Dermis blood vessel endothelial cell (primary cell): Measurements from ENCODE around the gene AQP5. TPM values are rescaled to one million over a fixed set of nuclear protein-coding genes. Genes with fewer than 3 reads are reported as not detected.
"Not testable (repeated sequence)": the region's sequence is repeated elsewhere in the genome, so short reads cannot be mapped to it uniquely, and the experiment has no call there.

Source experiments
- DNase-seq: peaks from one replicate; pipeline ENCODE4 v3.0.0; 2010
- total RNA-seq: library from RNA; depleted of rRNA; stranded (reverse); fragments of >200 nt; gene quantifications from 2 replicates; pipeline ENCODE4 v1.2.3, GENCODE V29; 2014

AQP5 gene
- total RNA-seq, 1 donor from 2014 or later: 1.4 TPM

DNA sequence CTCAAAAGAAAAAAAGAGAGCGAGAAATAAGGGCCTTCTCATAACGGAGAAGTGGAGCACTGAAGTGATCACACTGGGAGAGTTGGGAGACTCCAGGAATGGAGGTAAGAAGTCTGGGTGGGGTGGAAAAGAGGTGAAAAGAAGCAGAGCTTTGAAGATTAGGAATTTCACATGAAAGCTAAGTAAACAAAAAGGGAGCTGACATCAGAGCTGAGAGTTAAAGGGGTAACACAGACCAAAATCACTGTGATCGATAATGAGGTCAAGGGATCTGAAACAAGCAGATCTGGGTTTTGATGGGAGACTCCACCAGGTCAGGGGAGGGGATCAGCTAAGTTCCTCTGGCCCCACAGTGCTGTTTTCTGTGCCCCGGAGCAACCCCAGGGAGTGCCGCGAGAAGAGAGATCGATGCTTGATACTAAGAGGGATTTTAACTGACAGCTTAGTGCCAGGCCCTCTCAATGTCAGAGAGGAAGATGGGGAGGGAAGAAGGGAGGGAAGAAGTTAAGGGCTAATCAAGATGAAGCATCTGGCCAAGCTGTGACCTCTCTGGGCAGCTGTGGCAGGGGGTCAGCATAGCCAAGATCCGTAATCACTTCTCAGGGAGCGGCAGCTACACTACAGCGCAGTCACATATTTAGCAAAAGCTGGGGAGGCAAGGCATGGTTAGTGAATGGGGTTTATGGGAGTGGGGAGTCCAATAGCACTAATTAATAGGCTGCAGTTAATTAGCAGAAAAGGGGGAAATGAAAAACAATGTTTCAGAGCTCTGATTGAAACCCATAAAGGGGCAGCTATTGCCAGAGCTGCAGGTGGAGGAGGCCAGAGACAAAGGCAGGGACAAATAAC, 19.1 kb downstream of the AQP5 start:
- DNase-seq: no peak

DNA sequence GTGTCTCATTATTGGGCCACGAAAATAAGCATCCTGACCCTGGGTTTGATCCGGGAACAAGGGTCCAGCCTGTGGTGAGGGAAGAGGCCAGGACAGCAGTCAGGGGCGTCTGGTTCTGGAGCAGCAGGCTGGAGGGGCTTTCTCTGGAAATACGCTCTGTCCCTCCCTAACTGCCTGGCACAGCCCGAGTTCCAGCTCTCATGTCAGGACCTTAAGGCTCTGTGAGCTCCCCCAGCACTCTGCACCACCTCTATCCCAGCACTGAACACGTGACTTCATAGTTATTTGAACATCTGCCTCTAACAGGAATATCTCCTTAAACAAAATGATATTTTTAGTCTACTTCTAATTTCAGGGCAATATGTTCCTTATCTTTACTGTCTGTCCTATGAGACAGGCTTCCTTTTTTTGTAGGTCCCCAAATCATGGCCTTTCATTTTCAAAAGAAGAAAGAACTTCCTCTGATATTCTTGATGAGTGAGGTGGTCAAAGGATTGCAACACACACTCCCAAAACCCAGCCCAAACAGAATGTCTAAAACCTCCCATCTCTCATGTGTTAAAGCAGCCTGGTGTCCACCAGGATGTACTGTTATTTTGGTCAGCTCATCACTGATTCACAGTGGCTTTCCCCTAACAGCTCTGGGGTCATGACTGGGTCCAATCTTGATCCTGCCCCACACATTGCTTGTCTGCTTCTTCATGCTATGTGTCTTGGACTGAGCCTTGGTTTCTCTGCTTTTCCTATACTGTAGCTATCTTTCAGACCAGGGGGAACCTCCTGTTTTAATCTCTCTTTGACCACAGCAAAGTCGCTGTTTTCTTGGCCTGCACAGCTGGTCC, 20.8 kb downstream of the AQP5 start:
- DNase-seq: no peak

DNA sequence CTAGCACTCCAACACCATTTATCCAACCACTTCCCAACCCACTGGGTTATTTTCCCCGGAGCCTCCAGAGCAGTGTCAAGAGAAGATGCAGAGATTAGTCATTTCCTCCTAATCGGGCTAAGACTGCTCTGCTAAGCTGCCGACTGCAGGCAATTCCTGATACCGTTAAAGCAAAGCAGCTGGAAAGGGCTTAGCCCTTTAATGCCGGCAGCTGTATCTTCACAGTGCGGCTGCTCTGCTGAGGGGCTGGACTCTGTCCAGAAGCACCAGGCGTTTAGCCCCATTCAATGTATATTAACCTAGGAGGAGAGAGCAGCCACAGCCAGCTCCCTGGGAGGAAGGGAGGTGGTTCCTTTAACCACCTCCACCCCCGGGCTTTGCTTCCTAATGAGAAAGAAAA, 22.2 kb downstream of the AQP5 start:
- DNase-seq: peak; percentile 91

DNA sequence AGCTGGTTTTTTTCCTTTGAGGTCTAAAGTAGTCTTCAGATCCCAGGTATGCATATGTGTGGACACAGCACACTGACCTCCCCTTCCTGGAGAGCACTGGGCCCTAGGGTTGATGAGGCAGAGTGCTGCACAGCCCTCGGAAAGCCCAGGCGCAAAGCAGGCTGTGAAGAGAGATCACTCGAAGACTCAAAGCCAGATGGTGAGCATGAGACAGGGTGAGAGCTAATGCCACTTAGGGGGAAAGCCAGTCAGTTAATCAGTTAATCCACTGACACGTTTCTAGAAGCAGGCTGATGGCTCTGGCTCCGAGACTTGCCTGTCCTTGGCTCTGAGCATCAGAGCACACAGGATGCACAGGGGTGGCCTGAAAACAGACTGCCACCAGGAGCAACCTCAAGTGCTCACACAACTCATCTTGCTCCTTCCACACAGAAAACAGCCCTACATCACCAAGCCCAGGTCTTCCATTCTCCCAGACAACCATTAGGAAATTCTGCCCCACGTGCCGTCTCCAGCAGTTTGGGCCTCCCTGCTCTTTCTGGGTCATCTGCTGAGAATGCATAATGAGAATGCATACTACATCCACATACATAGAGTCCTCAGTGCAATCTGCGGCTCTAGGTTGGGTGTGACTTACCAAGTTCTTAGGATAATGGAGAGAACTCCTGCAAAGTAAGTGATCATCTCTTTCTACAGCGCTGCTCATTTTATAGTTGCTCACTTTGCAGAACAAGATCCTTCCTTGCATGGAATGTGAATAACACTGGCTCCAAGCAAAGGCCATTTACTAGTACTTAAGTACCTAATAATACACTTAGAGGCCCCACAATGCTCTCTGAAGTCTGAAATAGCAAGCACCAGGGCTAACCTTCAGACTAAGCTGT, 23.0 kb downstream of the AQP5 start:
- DNase-seq: no peak

- no peak for DNase-seq
Observed at GRCh38 chr12:49985981-49986380, 24.3 kb downstream of the AQP5 start.

DNA sequence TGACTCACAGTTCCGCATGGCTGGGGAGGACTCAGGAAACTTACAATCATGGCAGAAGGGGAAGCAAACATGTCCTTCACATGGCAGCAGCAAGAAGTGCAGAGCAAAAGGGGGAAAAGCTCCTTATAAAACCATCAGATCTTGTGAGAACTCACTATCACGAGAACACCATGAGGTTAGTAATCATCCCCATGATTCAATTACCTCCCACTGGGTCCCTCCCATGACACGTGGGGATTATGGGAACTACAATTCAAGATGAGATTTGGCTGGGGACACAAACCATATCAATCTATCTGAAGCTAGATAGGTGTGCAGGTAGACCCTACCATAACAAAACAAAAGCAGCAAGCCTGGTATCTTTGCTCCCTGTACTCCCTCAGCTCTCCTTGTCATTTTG, 24.8 kb downstream of the AQP5 start:
- not testable (repeated sequence) for DNase-seq

- DNase-seq: no peak
Observed at GRCh38 chr12:49987625-49988303, 26.1 kb downstream of the AQP5 start.

- not testable (repeated sequence) for DNase-seq
Observed at GRCh38 chr12:49989400-49989799, 27.7 kb downstream of the AQP5 start.

DNA sequence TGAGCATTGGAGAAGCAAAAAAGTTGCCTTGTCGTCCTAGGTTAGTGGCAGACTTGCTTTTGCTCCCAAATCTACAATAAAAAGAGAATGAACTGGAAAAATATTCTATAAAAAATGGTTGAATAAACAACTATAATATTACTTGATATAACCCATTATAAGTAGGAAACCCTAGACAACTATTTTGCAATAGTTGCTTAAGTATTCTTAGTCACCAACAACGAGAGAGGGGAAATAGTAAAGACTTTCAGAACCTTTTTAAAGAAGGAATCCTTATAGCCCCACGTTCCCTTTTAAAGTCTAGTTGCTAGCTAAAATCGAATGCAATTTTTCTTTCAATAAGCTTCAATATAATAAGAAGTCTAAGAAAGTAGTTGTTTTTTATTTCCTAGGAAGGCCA, 28.6 kb downstream of the AQP5 start:
- no peak for DNase-seq

GRCh38 chr12:49998453-49998852, 36.8 kb downstream of the AQP5 start:
- no peak for DNase-seq

GRCh38 chr12:50003595-50003994, 41.9 kb downstream of the AQP5 start:
- DNase-seq: peak; percentile 69

DNA sequence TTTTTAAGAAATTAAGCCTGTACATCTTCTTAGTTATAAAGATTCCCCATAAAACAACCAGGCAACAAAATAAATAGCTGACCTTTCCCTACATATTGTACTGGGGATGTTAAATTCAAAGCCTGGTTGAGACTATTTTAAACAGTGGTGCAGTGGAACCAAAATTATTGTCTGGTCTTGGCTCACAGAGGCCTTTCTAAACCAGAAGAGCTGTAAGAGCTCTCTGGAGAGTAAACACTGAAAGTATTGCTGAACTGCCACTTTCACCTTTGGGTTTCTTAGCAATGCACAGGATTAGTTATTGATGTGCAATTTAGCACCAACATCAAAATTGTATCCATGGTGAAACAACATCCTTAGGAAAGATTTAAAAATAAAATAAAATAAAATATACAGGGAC, 43.0 kb downstream of the AQP5 start:
- DNase-seq: no peak

DNA sequence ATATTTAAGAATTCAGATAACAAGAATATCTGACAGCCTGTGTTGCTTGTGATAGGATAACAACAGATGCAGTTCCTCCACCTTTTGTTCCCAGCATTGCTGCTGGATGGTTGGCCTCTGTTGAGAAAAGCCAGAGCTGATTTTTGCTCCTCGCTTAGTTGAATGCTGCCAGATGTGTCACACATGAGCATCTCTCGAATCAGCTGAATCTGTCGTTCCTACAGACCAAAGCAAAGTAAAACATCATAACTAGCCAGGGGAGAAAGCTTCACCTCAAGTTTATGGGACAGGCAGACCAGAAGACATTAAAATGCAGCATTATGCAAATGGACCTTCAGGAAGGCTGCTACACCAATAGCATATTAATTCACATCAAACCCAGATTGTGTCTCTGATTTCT, 43.5 kb downstream of the AQP5 start:
- no peak for DNase-seq

GRCh38 chr12:50006280-50006679, 44.6 kb downstream of the AQP5 start:
- no peak for DNase-seq

DNA sequence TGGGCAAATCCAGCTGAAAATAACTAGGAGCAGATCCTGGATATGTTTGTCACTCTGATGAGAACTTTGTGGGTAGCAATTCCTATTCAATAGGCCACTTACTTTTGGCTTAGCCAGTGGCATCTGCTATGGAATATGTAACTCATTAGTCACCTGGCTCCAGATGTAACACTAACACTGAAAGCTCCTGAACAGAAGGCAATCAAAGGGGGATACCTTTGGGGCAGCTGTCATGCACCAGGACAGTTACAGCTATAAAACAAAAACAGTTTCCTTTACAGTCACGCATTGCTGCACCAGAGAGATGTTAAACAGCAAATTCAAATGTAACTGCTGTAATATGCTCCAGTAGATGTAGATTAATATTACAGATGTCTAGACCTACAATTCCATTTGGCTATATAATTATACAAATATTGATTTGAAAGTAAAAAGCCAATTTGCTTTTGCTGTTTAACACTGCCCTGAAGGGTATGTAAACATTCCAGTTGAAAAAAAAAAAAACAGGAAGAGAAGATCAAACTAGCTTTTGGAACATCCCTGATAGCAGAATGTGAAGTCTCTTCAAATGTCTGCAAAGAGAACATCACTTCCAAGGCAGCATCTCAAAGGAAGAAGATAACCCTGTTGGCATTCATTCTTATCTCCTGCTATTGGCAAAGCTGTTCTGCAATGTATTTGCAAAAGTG, 45.2 kb downstream of the AQP5 start:
- peak; percentile 12 for DNase-seq

DNA sequence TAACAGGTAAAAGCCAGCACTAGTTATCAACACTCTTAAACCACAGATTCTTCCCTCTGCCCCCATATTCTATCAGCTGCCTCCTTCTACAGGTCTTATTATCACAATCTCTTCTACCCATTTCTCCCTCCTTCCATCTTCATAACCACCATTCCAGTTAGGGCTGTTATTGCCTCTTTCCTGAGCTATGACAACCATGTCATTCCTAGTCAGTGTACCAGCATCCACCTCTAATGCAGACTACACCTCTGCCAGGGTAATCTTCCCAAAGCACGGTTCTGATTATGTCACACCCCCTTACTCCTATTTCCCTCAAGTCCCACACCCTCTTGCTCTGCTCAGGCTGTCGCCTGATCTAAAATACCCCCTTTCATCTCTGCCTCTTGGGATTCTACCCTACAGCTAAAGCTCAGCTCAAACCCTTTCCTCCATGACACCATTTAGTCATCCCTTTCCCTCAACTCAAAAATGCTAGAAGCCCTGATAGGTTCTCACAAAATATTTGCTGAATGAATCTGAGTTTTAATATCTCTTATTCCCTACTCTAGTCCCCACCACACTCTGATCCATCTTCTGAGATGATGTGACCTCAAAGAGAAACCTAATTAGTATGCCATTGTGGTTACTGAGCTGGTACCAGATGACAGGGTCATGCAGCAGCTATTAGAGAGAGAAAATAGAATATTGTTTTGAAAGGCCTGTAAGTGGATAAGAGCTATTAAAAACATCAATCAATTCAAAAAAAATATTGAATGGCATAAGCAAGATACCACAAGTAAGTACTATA, 51.9 kb downstream of the AQP5 start:
- DNase-seq: no peak

DNA sequence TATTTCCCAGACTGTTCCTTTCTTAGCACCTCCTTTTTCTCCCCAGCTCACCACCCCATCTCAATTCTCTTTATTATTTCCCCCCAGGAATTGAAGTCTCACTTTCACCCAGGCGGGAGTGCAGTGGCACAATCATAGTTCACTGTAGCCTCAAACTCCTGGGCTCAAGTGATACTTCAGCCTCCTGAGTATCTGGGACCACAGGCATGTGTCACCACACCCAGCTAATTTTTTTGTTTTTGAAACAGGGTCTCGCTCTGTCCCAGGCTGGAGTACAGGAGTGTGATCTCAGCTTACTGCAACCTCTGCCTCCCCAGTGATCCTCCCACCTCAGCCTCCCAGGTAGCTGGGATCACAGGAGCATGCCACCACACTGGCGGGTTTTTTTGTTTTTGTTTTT, 52.7 kb downstream of the AQP5 start:
- DNase-seq: no peak
